Brain microvascular endothelial cell (primary cell): ENCODE measurements around the gene MED12.

ENCODE experiments used
- DNase-seq: peaks from one replicate; pipeline ENCODE4 v3.0.0-alpha.2; 2020
- H3K27ac ChIP-seq: fragments of 250-450 bp; sonication (Bioruptor Pico); 2 replicates; pipeline ENCODE4 v1.5.1; 2020; ENCODE audit warnings: mild to moderate bottlenecking, moderate library complexity
- H3K27me3 ChIP-seq: fragments of 250-450 bp; sonication (Bioruptor Pico); replicated peaks from 2 replicates; pipeline ENCODE4 v1.5.1; 2020; ENCODE audit warnings: mild to moderate bottlenecking
- H3K36me3 ChIP-seq: fragments of 250-450 bp; sonication (Bioruptor Pico); replicated peaks from 2 replicates; pipeline ENCODE4 v1.5.1; 2020; ENCODE audit warnings: mild to moderate bottlenecking
- H3K4me3 ChIP-seq: 2 replicates; pipeline ENCODE4 v1.5.1; 2011; ENCODE audit warnings: low read depth, mild to moderate bottlenecking, control low read depth, low read length, moderate library complexity
- CTCF ChIP-seq: IDR thresholded peaks from 2 replicates; pipeline ENCODE4 v1.5.1; 2011; ENCODE audit warnings: low read depth, mild to moderate bottlenecking, moderate library complexity, low read length, control low read depth, inconsistent platforms; ENCODE audit errors: missing control alignments
- in situ Hi-C: cut with HindIII; loops from 2 replicates; pipeline ENCODE4 v1.10.0; 2017; ENCODE audit warnings: low sequenced_read_pairs, low pct_ligation_motif_present

Gene MED12

GRCh38 chrX:71103110-71103983 is 15.0 kb upstream of the MED12 start:
- Histone ChIP-seq H3K4me3 (no peak overlapping the region), H3K36me3 (no peaks in the 10 kb centered on the region), H3K27me3 (no peaks in the 10 kb centered on the region), H3K27ac (no peak overlapping the region)
- in situ Hi-C loops, result no loop called here
- no peak for DNase-seq
- TF ChIP-seq CTCF, result no peak

DNA sequence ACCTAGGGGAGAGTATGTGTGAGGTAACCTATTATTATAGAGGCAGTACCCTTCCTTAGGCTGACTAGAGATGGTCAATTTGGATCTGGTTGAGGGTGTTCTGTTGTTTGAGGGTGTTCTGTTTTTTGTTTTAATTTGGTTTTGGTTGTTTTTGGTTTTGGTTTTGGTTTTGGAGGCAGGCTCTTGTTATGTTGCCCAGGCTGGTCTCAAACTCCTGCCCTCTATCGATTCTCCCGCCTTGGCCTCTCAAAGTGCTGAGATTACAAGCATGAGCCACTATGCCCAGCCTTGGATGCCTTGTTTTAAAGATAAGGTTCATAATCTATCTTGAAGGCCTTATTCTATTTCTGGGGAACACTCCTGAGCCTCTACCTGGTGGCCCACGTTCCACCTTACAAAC is 12.8 kb upstream of the MED12 start:
- H3K27me3 ChIP-seq, result no peaks in the 10 kb centered on the region
- no peak overlapping the region for H3K27ac ChIP-seq
- no peak overlapping the region for H3K4me3 ChIP-seq
- in situ Hi-C loops, result no loop called here
- no peak for TF ChIP-seq CTCF
- no peaks in the 10 kb centered on the region for H3K36me3 ChIP-seq
- no peak for DNase-seq

DNA sequence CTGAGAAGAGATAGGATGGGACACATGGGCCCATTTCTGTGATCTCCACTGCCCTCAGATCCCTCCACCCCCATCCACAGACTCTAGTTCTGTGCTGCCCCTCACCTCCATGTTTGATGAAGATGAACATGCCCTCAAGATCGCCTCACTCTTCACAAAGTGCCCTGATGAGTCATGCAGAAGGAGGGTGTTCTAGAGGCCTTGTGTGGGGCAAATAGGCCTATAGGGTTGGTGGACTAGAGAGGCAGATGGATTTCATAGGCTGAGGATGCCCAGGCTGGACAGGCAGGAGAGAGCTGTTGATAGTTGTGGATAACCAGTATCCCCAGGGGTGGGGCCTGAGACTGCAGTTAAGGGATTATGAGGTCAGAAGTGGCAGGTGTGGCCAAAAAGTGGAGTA is 12.0 kb upstream of the MED12 start, which contains the start of gene CXorf65:
TSS of gene CXorf65 (minus strand) at position 314 of the 400 bp plus-strand sequence. CDS start at position 130, 184 bp downstream.
- no peak for DNase-seq
- H3K4me3 ChIP-seq, result no peak within 1 kb of the TSS
- in situ Hi-C loops, result no loop called here

DNA sequence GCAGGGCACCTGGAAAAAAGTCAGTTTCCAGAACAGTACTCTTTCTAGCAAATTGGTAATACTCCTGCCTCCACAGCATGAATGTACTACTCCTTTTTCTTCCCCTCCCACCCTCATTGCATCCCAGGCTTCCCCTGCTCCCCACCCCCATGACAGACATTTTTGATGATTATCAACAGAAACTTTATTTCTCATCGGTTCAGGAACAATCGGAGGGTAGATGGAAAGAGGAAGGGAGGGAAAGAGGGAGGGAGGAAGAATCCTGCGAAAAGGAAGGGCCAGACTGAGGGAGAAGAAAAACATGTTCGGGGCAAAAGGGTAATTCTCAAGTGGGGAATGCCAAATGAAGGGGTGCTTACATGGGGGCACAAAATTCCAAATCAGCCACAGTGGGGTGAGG is 11.2 kb upstream of the MED12 start:
- H3K27ac ChIP-seq, result no peak overlapping the region
- H3K36me3 ChIP-seq, result no peaks in the 10 kb centered on the region
- H3K4me3 ChIP-seq, result no peak overlapping the region
- no peak for DNase-seq
- H3K27me3 ChIP-seq, result no peaks in the 10 kb centered on the region
- no peak for TF ChIP-seq CTCF
- in situ Hi-C loops, result no loop called here

More for the DNA sequence above, 12.0 kb upstream of the MED12 start, which contains the start of gene CXorf65:
- H3K27ac ChIP-seq, result no peak within 1 kb of the TSS
- TF ChIP-seq CTCF, result no peak
- no peaks in the 10 kb centered on the region for H3K36me3 ChIP-seq
- no peaks in the 10 kb centered on the region for H3K27me3 ChIP-seq

DNA sequence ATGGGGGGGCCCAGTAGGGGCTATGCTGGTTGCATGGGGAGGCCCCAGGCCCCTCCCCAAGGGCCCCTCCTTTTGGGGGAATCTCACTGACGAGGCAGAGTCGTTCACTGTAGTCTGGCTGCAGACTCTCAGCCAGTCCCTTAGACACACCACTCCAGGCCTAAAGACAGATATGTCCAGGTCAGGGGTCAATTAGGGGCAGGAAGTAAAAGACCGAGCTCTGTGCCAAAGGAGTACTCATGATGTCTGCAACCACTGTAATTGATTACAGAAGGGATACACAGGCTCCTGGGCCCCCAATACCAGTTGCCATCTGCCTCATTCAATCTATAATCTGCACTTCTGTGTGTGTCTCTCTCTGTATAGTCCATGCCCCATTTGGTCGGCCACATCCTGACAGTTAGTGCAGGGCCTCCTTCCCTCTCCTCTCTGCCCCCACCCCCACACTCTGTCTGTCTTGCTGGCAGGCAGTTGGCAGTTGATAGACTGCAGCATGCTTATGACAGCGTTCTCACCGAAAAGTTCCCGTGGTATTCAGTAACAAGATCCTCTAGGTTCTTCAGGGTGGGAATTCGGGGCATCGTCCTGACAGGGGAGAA is 10.5 kb upstream of the MED12 start:
- Histone ChIP-seq H3K36me3 (no peaks in the 10 kb centered on the region), H3K27me3 (no peaks in the 10 kb centered on the region), H3K4me3 (no peak overlapping the region), H3K27ac (no peak overlapping the region)
- in situ Hi-C loops, result no loop called here
- no peak for TF ChIP-seq CTCF
- no peak for DNase-seq
